Measurements from ENCODE around the gene ATP6V1G2. TPM values are rescaled to one million over a fixed set of nuclear protein-coding genes. Genes with fewer than 3 reads are reported as not detected.
A peak's percentile ranks its signal among the peaks of the same experiment; 100 is the strongest.
"Not testable (repeated sequence)": the region's sequence is repeated elsewhere in the genome, so short reads cannot be mapped to it uniquely, and the experiment has no call there.

Gene ATP6V1G2
- total and polyA plus RNA-seq, 2 donors = 3.3 to 3.8 TPM

DNA sequence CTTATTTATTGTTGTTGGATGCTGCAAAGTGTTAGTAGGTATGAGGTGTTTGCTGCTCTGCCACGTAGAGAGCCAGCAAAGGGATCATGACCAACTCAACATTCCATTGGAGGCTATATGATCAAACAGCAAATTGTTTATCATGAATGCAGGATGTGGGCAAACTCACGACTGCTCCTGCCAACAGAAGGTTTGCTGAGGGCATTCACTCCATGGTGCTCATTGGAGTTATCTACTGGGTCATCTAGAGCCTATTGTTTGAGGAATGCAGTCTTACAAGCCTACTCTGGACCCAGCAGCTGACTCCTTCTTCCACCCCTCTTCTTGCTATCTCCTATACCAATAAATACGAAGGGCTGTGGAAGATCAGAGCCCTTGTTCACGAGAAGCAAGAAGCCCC is 36.4 kb downstream of the ATP6V1G2 start:
- no peak for DNase-seq (ENCODE audit: extremely low spot score)
- H3K27ac ChIP-seq (ENCODE audit: low read depth) = no peak overlapping the region
- 56% methylated on average over 4 of the region's 4 CpGs for WGBS
- no peak overlapping the region for H3K4me3 ChIP-seq (ENCODE audit: low read depth, low read length)
- H3K4me1 ChIP-seq (ENCODE audit: insufficient read depth) = no peaks in the 10 kb centered on the region
- H3K36me3 ChIP-seq (ENCODE audit: insufficient read depth) = no peaks in the 10 kb centered on the region

GRCh38 chr6:31509036-31509435 is 37.4 kb downstream of the ATP6V1G2 start:
- not testable (repeated sequence) for H3K4me1 ChIP-seq (ENCODE audit: insufficient read depth); DNase-seq (ENCODE audit: extremely low spot score); H3K36me3 ChIP-seq (ENCODE audit: insufficient read depth); H3K27ac ChIP-seq (ENCODE audit: low read depth); H3K4me3 ChIP-seq (ENCODE audit: low read depth, low read length)
- 43% methylated on average over 2 of the region's 2 CpGs for WGBS

- Histone ChIP-seq H3K4me3 (ENCODE audit: low read depth, low read length) (no peak overlapping the region), H3K27ac (ENCODE audit: low read depth) (no peak overlapping the region), H3K36me3 (ENCODE audit: insufficient read depth) (no peaks in the 10 kb centered on the region), H3K4me1 (ENCODE audit: insufficient read depth) (no peaks in the 10 kb centered on the region)
- no peak for DNase-seq (ENCODE audit: extremely low spot score)
Measured at GRCh38 chr6:31502586-31502985, 43.8 kb downstream of the ATP6V1G2 start.

- not testable (repeated sequence) for H3K27ac ChIP-seq (ENCODE audit: low read depth); H3K4me3 ChIP-seq (ENCODE audit: low read depth, low read length); H3K36me3 ChIP-seq (ENCODE audit: insufficient read depth); H3K4me1 ChIP-seq (ENCODE audit: insufficient read depth); DNase-seq (ENCODE audit: extremely low spot score)
- WGBS = 82% methylated on average over 1 of the region's 2 CpGs
Measured at GRCh38 chr6:31499648-31500047, 46.8 kb downstream of the ATP6V1G2 start.

GRCh38 chr6:31498748-31499147 is 47.7 kb downstream of the ATP6V1G2 start:
- Histone ChIP-seq H3K4me3 (ENCODE audit: low read depth, low read length) (no peak overlapping the region), H3K36me3 (ENCODE audit: insufficient read depth) (no peaks in the 10 kb centered on the region), H3K4me1 (ENCODE audit: insufficient read depth) (no peaks in the 10 kb centered on the region), H3K27ac (ENCODE audit: low read depth) (no peak overlapping the region)
- DNase-seq (ENCODE audit: extremely low spot score) = no peak
- WGBS = 7% methylated on average over 21 of the region's 21 CpGs

GRCh38 chr6:31497531-31498476 is 48.6 kb downstream of the ATP6V1G2 start, which contains the start of gene MICB:
Gene MICB, plus strand, starts transcription at chr6:31498145. Its CDS starts 49 bp downstream, at chr6:31498194.
- peak within 1 kb of the TSS; percentile 50 for H3K27ac ChIP-seq (ENCODE audit: low read depth)
- no peaks in the 10 kb centered on the region for H3K4me1 ChIP-seq (ENCODE audit: insufficient read depth)
- H3K36me3 ChIP-seq (ENCODE audit: insufficient read depth) = no peaks in the 10 kb centered on the region
- 1% methylated on average over 64 of the region's 64 CpGs for WGBS
- no peak for DNase-seq (ENCODE audit: extremely low spot score)
- H3K4me3 ChIP-seq (ENCODE audit: low read depth, low read length) = peak within 1 kb of the TSS; percentile 63

DNA sequence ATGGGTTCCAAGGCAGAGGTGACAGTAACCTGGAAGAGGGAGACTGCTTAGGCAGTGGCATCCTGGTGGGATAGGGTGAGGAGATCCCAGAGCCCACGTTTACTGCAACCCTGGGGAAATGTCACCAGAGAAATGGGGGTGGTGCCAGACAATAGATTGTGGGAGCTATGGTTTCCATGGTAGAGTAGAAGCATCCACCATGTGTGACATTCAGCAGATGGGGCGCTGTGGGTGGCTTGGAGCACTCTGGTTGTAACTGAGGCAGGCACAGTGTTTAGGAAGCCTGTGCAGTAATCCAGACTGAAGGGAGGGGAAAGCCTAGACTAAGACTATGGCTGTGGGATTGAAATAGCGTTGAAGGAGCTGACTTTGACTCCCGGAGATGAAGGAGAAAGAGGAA is 49.6 kb downstream of the ATP6V1G2 start:
- WGBS = 63% methylated on average over 4 of the region's 4 CpGs

DNA sequence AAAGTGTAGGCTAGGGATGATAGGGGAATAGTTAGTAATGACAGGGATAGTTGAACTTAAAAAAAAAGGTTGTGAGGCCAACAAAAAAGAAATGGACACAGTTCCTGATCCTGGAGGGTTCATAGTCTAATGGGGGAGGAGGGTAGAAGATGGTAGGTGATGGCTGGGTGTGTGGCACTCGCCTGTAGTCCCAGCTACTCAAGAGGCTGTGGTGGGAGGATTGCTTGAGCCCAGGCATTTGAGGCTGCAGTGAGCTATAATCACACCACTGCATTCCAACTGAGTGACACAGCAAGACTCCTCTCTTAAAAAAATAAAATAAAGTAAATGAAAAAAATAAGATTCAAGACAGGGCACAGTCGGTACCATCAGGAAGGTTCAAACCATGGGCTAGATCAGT is 50.8 kb downstream of the ATP6V1G2 start:
- Histone ChIP-seq H3K36me3 (ENCODE audit: insufficient read depth) (no peaks in the 10 kb centered on the region), H3K4me1 (ENCODE audit: insufficient read depth) (no peaks in the 10 kb centered on the region), H3K4me3 (ENCODE audit: low read depth, low read length) (no peak overlapping the region), H3K27ac (ENCODE audit: low read depth) (no peak overlapping the region)
- WGBS = 76% methylated on average over 2 of the region's 2 CpGs
- no peak for DNase-seq (ENCODE audit: extremely low spot score)

More for the DNA sequence above, 49.6 kb downstream of the ATP6V1G2 start:
- not testable (repeated sequence) for DNase-seq (ENCODE audit: extremely low spot score); H3K27ac ChIP-seq (ENCODE audit: low read depth); H3K36me3 ChIP-seq (ENCODE audit: insufficient read depth); H3K4me1 ChIP-seq (ENCODE audit: insufficient read depth); H3K4me3 ChIP-seq (ENCODE audit: low read depth, low read length)

Small RNA genes within 50 kb of the gene (small RNA-seq; reads per million reads assigned to genes)
- gene AL663061.1 = not detected
- not detected for gene RF00019
- gene SNORD117 = 315 reads per million, percentile 98 among the genes with 10 or more reads in this experiment
- not detected for gene SNORD84

Other genes starting within 250 kb of the ATP6V1G2 start
Only the 30 nearest of the 31 such genes appear.
- 234 TPM for gene HLA-B, start 189.4 kb downstream of the ATP6V1G2 start, total RNA-seq
- gene HLA-B, start 189.4 kb downstream of the ATP6V1G2 start, polyA plus RNA-seq = 1,074 TPM
- gene MICA, start 143.0 kb downstream of the ATP6V1G2 start, total RNA-seq = 6.7 TPM
- gene MICA, start 143.0 kb downstream of the ATP6V1G2 start, polyA plus RNA-seq = 23.8 TPM
- gene MICB, start 48.5 kb downstream of the ATP6V1G2 start, total RNA-seq = 1.6 TPM
- gene MICB, start 48.5 kb downstream of the ATP6V1G2 start, polyA plus RNA-seq = 1.6 TPM
- not detected for gene MCCD1, start 17.6 kb downstream of the ATP6V1G2 start, total RNA-seq
- gene MCCD1, start 17.6 kb downstream of the ATP6V1G2 start, polyA plus RNA-seq = not detected
- 271 TPM for gene DDX39B, start 4.6 kb downstream of the ATP6V1G2 start, total RNA-seq
- gene DDX39B, start 4.6 kb downstream of the ATP6V1G2 start, polyA plus RNA-seq = 285 TPM
- gene NFKBIL1, start 1.0 kb upstream of the ATP6V1G2 start, total RNA-seq = 12.1 TPM
- gene NFKBIL1, start 1.0 kb upstream of the ATP6V1G2 start, polyA plus RNA-seq = 36.9 TPM
- gene LTA, start 25.7 kb upstream of the ATP6V1G2 start, total RNA-seq = not detected
- 0.06 TPM for gene LTA, start 25.7 kb upstream of the ATP6V1G2 start, polyA plus RNA-seq
- not detected for gene TNF, start 29.0 kb upstream of the ATP6V1G2 start, total RNA-seq
- 0.29 TPM for gene TNF, start 29.0 kb upstream of the ATP6V1G2 start, polyA plus RNA-seq
- 2.1 TPM for gene LTB, start 35.8 kb upstream of the ATP6V1G2 start, total RNA-seq
- gene LTB, start 35.8 kb upstream of the ATP6V1G2 start, polyA plus RNA-seq = 1.4 TPM
- gene LST1, start 39.7 kb upstream of the ATP6V1G2 start, total RNA-seq = 4.2 TPM
- 10.6 TPM for gene LST1, start 39.7 kb upstream of the ATP6V1G2 start, polyA plus RNA-seq
- gene NCR3, start 46.4 kb upstream of the ATP6V1G2 start, total RNA-seq = not detected
- gene NCR3, start 46.4 kb upstream of the ATP6V1G2 start, polyA plus RNA-seq = 0.20 TPM
- 42.6 TPM for gene AIF1, start 68.6 kb upstream of the ATP6V1G2 start, total RNA-seq
- gene AIF1, start 68.6 kb upstream of the ATP6V1G2 start, polyA plus RNA-seq = 41.7 TPM
- 53.7 TPM for gene PRRC2A, start 74.1 kb upstream of the ATP6V1G2 start, total RNA-seq
- 115 TPM for gene PRRC2A, start 74.1 kb upstream of the ATP6V1G2 start, polyA plus RNA-seq
- 73.8 TPM for gene BAG6, start 106.1 kb upstream of the ATP6V1G2 start, total RNA-seq
- gene BAG6, start 106.1 kb upstream of the ATP6V1G2 start, polyA plus RNA-seq = 193 TPM
- 0.69 TPM for gene APOM, start 109.3 kb upstream of the ATP6V1G2 start, total RNA-seq
- 3.6 TPM for gene APOM, start 109.3 kb upstream of the ATP6V1G2 start, polyA plus RNA-seq
- 17.6 TPM for gene C6orf47, start 114.2 kb upstream of the ATP6V1G2 start, total RNA-seq
- gene C6orf47, start 114.2 kb upstream of the ATP6V1G2 start, polyA plus RNA-seq = 29.7 TPM
- gene GPANK1, start 118.4 kb upstream of the ATP6V1G2 start, total RNA-seq = 10.0 TPM
- 20.9 TPM for gene GPANK1, start 118.4 kb upstream of the ATP6V1G2 start, polyA plus RNA-seq
- 44.3 TPM for gene CSNK2B, start 119.5 kb upstream of the ATP6V1G2 start, total RNA-seq
- gene CSNK2B, start 119.5 kb upstream of the ATP6V1G2 start, polyA plus RNA-seq = 151 TPM
- 6.0 TPM for gene LY6G5B, start 123.4 kb upstream of the ATP6V1G2 start, total RNA-seq
- gene LY6G5B, start 123.4 kb upstream of the ATP6V1G2 start, polyA plus RNA-seq = 7.2 TPM
- 0.37 TPM for gene LY6G5C, start 134.5 kb upstream of the ATP6V1G2 start, total RNA-seq
- 4.0 TPM for gene LY6G5C, start 134.5 kb upstream of the ATP6V1G2 start, polyA plus RNA-seq
- 42.6 TPM for gene ABHD16A, start 156.7 kb upstream of the ATP6V1G2 start, total RNA-seq
- gene ABHD16A, start 156.7 kb upstream of the ATP6V1G2 start, polyA plus RNA-seq = 56.4 TPM
- gene LY6G6F, start 160.3 kb upstream of the ATP6V1G2 start, total RNA-seq = not detected
- not detected for gene LY6G6F, start 160.3 kb upstream of the ATP6V1G2 start, polyA plus RNA-seq
- gene LY6G6D, start 168.7 kb upstream of the ATP6V1G2 start, total RNA-seq = 3.1 TPM
- 1.7 TPM for gene LY6G6D, start 168.7 kb upstream of the ATP6V1G2 start, polyA plus RNA-seq
- gene LY6G6C, start 175.1 kb upstream of the ATP6V1G2 start, total RNA-seq = not detected
- not detected for gene LY6G6C, start 175.1 kb upstream of the ATP6V1G2 start, polyA plus RNA-seq
- gene MPIG6B, start 176.8 kb upstream of the ATP6V1G2 start, total RNA-seq = 0.32 TPM
- 0.62 TPM for gene MPIG6B, start 176.8 kb upstream of the ATP6V1G2 start, polyA plus RNA-seq
- 81.6 TPM for gene DDAH2, start 182.7 kb upstream of the ATP6V1G2 start, total RNA-seq
- 115 TPM for gene DDAH2, start 182.7 kb upstream of the ATP6V1G2 start, polyA plus RNA-seq
- 200 TPM for gene CLIC1, start 189.9 kb upstream of the ATP6V1G2 start, total RNA-seq
- gene CLIC1, start 189.9 kb upstream of the ATP6V1G2 start, polyA plus RNA-seq = 303 TPM
- gene MSH5, start 193.4 kb upstream of the ATP6V1G2 start, total RNA-seq = 14.8 TPM
- 2.9 TPM for gene MSH5, start 193.4 kb upstream of the ATP6V1G2 start, polyA plus RNA-seq
- gene SAPCD1, start 216.0 kb upstream of the ATP6V1G2 start, total RNA-seq = 0.90 TPM
- 1.3 TPM for gene SAPCD1, start 216.0 kb upstream of the ATP6V1G2 start, polyA plus RNA-seq
- 0.42 TPM for gene VWA7, start 230.7 kb upstream of the ATP6V1G2 start, total RNA-seq
- 0.39 TPM for gene VWA7, start 230.7 kb upstream of the ATP6V1G2 start, polyA plus RNA-seq